Measurements from ENCODE around the gene B4GALNT4. TPM values are rescaled to one million over a fixed set of nuclear protein-coding genes. Genes with fewer than 3 reads are reported as not detected.

B4GALNT4 gene
- total and polyA plus RNA-seq, 2 of the 4 experiments (the other 2 are of a cell fraction) = 5.2 to 38.6 TPM

GRCh38 chr11:339963-340362 is 29.3 kb upstream of the B4GALNT4 start:
- intact Hi-C loops (cut with micrococcal nuclease) (no loop called here), dilution Hi-C loops (cut with HindIII; ENCODE audit: low sequenced_read_pairs, unreplicated experiment) (no loop called here), in situ Hi-C loops (cut with MboI; ENCODE audit: low sequenced_read_pairs) (no loop called here)
- H4K5ac ChIP-seq (ENCODE audit: low read depth, low read length) = no peak overlapping the region
- H3K4me3 ChIP-seq (ENCODE audit: insufficient read depth, low read depth, low read length) = no peak overlapping the region
- ChIA-PET CTCF (interaction anchor here (0.7 to 1.1 kb wide), 3 partner anchors 9 to 70 kb away, joined by 3 to 4 read pairs (median 3); no protein-coding TSS in a partner anchor), POLR2A (ENCODE audit: unreplicated experiment) (no interaction called here)
- no peak overlapping the region for H2BK120ac ChIP-seq (ENCODE audit: low read depth, low read length)
- H4K8ac ChIP-seq (ENCODE audit: low read depth in 2 of 2, low read length in 2 of 2) = no peak overlapping the region
- H3K4me1 ChIP-seq (ENCODE audit: control insufficient read depth, insufficient read depth, low read length) = peaks cover 5% of the 10 kb centered on the region
- no peak overlapping the region for H3K18ac ChIP-seq (ENCODE audit: low read depth, low read length)
- no peaks in the 10 kb centered on the region for H3K9me3 ChIP-seq (ENCODE audit: control insufficient read depth, insufficient read depth, low read length)
- H3K56ac ChIP-seq (ENCODE audit: extremely low read depth, insufficient read depth, low read length) = no peak overlapping the region
- H2AFZ ChIP-seq (replicated peaks; ENCODE audit: low read length, poor library complexity) = no peak overlapping the region
- no peak overlapping the region for H3K14ac ChIP-seq (replicated peaks; ENCODE audit: low read depth, low read length)
- no peak for ATAC-seq (ENCODE audit: low read depth)
- no peaks in the 10 kb centered on the region for H3K9me1 ChIP-seq (ENCODE audit: insufficient read depth, low read length)
- H3K36me3 ChIP-seq (ENCODE audit: control insufficient read depth, insufficient read depth, low read length) = no peaks in the 10 kb centered on the region
- H3K9ac ChIP-seq (ENCODE audit: low read depth, low read length) = no peak overlapping the region
- H3K27ac ChIP-seq (ENCODE audit: insufficient read depth, low read length) = no peak overlapping the region
- H2AK5ac ChIP-seq (ENCODE audit: low read depth, low read length) = no peak overlapping the region
- no CpG with 5 or more reads among the region's 2 CpGs for WGBS, 2 experiments (ENCODE audit: extremely low coverage in 2 of 2, insufficient read length in 1 of 2)
- H2AK9ac ChIP-seq (replicated peaks; ENCODE audit: low read depth, low read length, poor library complexity) = no peak overlapping the region
- no peaks in the 10 kb centered on the region for H3K79me1 ChIP-seq (ENCODE audit: low read depth in 1 of 2, low read length in 2 of 2)
- no peak overlapping the region for H3K4me2 ChIP-seq (ENCODE audit: low read depth, low read length)
- no TSS peak for BruUV-seq (replicated peaks)
- H3K23ac ChIP-seq (ENCODE audit: low read depth, low read length) = no peak overlapping the region
- H2BK20ac ChIP-seq (ENCODE audit: low read depth, low read length) = no peak overlapping the region
- H3K4ac ChIP-seq (ENCODE audit: low read depth, low read length) = no peak overlapping the region
- no peak for DNase-seq
- H4K91ac ChIP-seq (ENCODE audit: insufficient read depth, low read depth, low read length) = no peak overlapping the region
- no peaks in the 10 kb centered on the region for H4K20me1 ChIP-seq (ENCODE audit: insufficient read depth, low read length)
- TF ChIP-seq MAFK (IDR thresholded peaks at IDR 0.05; ENCODE audit: low read depth, low read length) (peak; percentile 58), NFE2L2 (IDR thresholded peaks at IDR 0.05; ENCODE audit: low read depth, low read length) (no peak)
- no peak overlapping the region for H2BK15ac ChIP-seq (ENCODE audit: low read depth, low read length)
- H2BK5ac ChIP-seq (ENCODE audit: low read depth, low read length, poor library complexity, severe bottlenecking) = no peak overlapping the region
- peaks cover 8% of the 10 kb centered on the region for H3K27me3 ChIP-seq (ENCODE audit: control insufficient read depth, insufficient read depth, low read length)
